Keratinocyte (primary cell): Measurements from ENCODE around the gene DTNBP1. TPM values are rescaled to one million over a fixed set of nuclear protein-coding genes. Genes with fewer than 3 reads are reported as not detected.

ENCODE experiments used
- DNase-seq: peaks from one replicate; pipeline ENCODE4 v3.0.0-alpha.2; 2011; ENCODE audit warnings: low read depth, missing footprints, low spot score
- FAIRE-seq: peaks from 2 replicates; lab custom pipeline; 2011; peaks lifted over from hg19 to GRCh38; lab: Jason Lieb, UNC
- H2AFZ ChIP-seq: 2 replicates; pipeline ENCODE4 v1.6.0; 2012; ENCODE audit warnings: low read length, control low read depth, inconsistent platforms; ENCODE audit not compliant: control insufficient read depth
- H3K27ac ChIP-seq: 2 replicates; pipeline ENCODE4 v1.5.1; 2011; ENCODE audit warnings: low read length; ENCODE audit not compliant: control insufficient read depth, insufficient read depth
- H3K27me3 ChIP-seq: 3 replicates; pipeline ENCODE4 v1.6.0; 2011; ENCODE audit warnings: low read length; ENCODE audit not compliant: control insufficient read depth, insufficient read depth; ENCODE audit errors: extremely low read depth
- H3K36me3 ChIP-seq, 2 experiments: 2 replicates in 1 of 2; 3 replicates in 1 of 2; pipeline ENCODE4 v1.5.1; 2011; ENCODE audit warnings: low read length in 2 of 2, mild to moderate bottlenecking in 1 of 2; ENCODE audit not compliant: control insufficient read depth in 2 of 2, insufficient read depth in 2 of 2; ENCODE audit errors: extremely low read depth in 1 of 2
- H3K4me1 ChIP-seq: 3 replicates; pipeline ENCODE4 v1.5.1; 2011; ENCODE audit warnings: low read length; ENCODE audit not compliant: control insufficient read depth, insufficient read depth; ENCODE audit errors: extremely low read depth
- H3K4me2 ChIP-seq: 3 replicates; pipeline ENCODE4 v1.6.0; 2011; ENCODE audit warnings: low read depth, low read length; ENCODE audit not compliant: control insufficient read depth, insufficient read depth; ENCODE audit errors: extremely low read depth
- H3K4me3 ChIP-seq, 3 experiments: fragments of 200-600 bp in 1 of 3; sonication (generic) in 1 of 3; 2 replicates in 2 of 3; 3 replicates in 1 of 3; pipeline ENCODE4 v1.5.1; 2011 to 2016; ENCODE audit warnings: low read length in 3 of 3, mild to moderate bottlenecking in 3 of 3, control low read depth in 2 of 3, inconsistent platforms in 1 of 3, low read depth in 1 of 3, mixed read lengths in 1 of 3, mixed run types in 1 of 3, moderate library complexity in 1 of 3; ENCODE audit not compliant: control insufficient read depth in 2 of 3, insufficient read depth in 2 of 3; ENCODE audit errors: extremely low read depth in 1 of 3
- H3K79me2 ChIP-seq: 2 replicates; pipeline ENCODE4 v1.6.0; 2012; ENCODE audit warnings: low read length; ENCODE audit not compliant: control insufficient read depth, insufficient read depth
- H3K9ac ChIP-seq: 3 replicates; pipeline ENCODE4 v1.6.0; 2011; ENCODE audit warnings: low read length; ENCODE audit not compliant: control insufficient read depth, insufficient read depth; ENCODE audit errors: extremely low read depth
- H3K9me1 ChIP-seq: 3 replicates; pipeline ENCODE4 v1.6.0; 2011; ENCODE audit warnings: low read length; ENCODE audit not compliant: control insufficient read depth, insufficient read depth; ENCODE audit errors: extremely low read depth
- H3K9me3 ChIP-seq: 2 replicates; pipeline ENCODE4 v1.5.1; 2012; ENCODE audit warnings: low read depth, low read length; ENCODE audit not compliant: control insufficient read depth
- H4K20me1 ChIP-seq: 3 replicates; pipeline ENCODE4 v1.6.0; 2011; ENCODE audit warnings: low read length; ENCODE audit not compliant: control insufficient read depth, insufficient read depth; ENCODE audit errors: extremely low read depth
- EZH2 ChIP-seq: IDR thresholded peaks from one replicate; pipeline ENCODE4 v1.6.1; 2012; ENCODE audit warnings: inconsistent platforms, mild to moderate bottlenecking, low read length, moderate library complexity
- dilution Hi-C: fragments of 300-500 bp; cut with MboI; formaldehyde crosslinking; loops from one replicate; pipeline ENCODE4 v1.7.0; 2020; ENCODE audit warnings: low sequenced_read_pairs; ENCODE audit not compliant: extremely low pct_ligation_motif_present
- polyA plus RNA-seq, 5 experiments: library from polyadenylated mRNA; depleted of rRNA in 3 of 5; stranded (reverse) in 3 of 5; stranded (forward) in 1 of 5; unstranded in 1 of 5; fragments of >200 nt; gene quantifications; 1 replicate in 1 of 5; 2 replicates in 3 of 5; 3 replicates in 1 of 5; pipeline versions ENCODE4 v1.2.1 to v1.2.3, GENCODE V29; 2011 to 2012; ENCODE audit warnings: missing spikeins in 2 of 5, low read depth in 1 of 5, low replicate concordance in 1 of 5
- TF ChIP-seq, protein P1 (sequence below), 3 experiments: IDR thresholded peaks in 1 of 3; conservative IDR thresholded peaks in 1 of 3; optimal IDR thresholded peaks in 1 of 3; 2 replicates in 2 of 3; 3 replicates in 1 of 3; pipeline versions ENCODE3 to v1.5.1; 2011; ENCODE audit warnings: low read length in 3 of 3, mild to moderate bottlenecking in 3 of 3, moderate library complexity in 2 of 3, control low read depth in 1 of 3, inconsistent platforms in 1 of 3; ENCODE audit not compliant: insufficient read depth in 2 of 3; ENCODE audit errors: extremely low read depth in 1 of 3

DTNBP1 gene
- polyA plus RNA-seq, 1 donor (not counting 4 experiments of a cell fraction or from before 2014, with no cell fraction given): 11.5 TPM

GRCh38 chr6:15574023-15574422 lies 88.8 kb downstream of the DTNBP1 start:
- Histone ChIP-seq H3K9ac (no peak overlapping the region), H3K36me3 (no peaks in the 10 kb centered on the region), H3K4me1 (no peaks in the 10 kb centered on the region), H3K4me2 (no peak overlapping the region), H3K79me2 (no peaks in the 10 kb centered on the region), H3K9me1 (no peaks in the 10 kb centered on the region), H3K4me3 (no peak overlapping the region), H4K20me1 (no peaks in the 10 kb centered on the region), H3K27ac (no peak overlapping the region), H3K27me3 (no peaks in the 10 kb centered on the region), H3K9me3 (no peaks in the 10 kb centered on the region), H2AFZ (no peak overlapping the region)
- no peak for DNase-seq
- dilution Hi-C loops: no loop called here
- FAIRE-seq: no peak
- no peak for TF ChIP-seq EZH2
- TF ChIP-seq, protein P1, sequence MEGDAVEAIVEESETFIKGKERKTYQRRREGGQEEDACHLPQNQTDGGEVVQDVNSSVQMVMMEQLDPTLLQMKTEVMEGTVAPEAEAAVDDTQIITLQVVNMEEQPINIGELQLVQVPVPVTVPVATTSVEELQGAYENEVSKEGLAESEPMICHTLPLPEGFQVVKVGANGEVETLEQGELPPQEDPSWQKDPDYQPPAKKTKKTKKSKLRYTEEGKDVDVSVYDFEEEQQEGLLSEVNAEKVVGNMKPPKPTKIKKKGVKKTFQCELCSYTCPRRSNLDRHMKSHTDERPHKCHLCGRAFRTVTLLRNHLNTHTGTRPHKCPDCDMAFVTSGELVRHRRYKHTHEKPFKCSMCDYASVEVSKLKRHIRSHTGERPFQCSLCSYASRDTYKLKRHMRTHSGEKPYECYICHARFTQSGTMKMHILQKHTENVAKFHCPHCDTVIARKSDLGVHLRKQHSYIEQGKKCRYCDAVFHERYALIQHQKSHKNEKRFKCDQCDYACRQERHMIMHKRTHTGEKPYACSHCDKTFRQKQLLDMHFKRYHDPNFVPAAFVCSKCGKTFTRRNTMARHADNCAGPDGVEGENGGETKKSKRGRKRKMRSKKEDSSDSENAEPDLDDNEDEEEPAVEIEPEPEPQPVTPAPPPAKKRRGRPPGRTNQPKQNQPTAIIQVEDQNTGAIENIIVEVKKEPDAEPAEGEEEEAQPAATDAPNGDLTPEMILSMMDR (optimal IDR thresholded peaks at IDR 0.05 in 1 of 3, IDR thresholded peaks at IDR 0.05 in 1 of 3, conservative IDR thresholded peaks at IDR 0.05 in 1 of 3; ENCODE audit: extremely low read depth in 1 of 3, insufficient read depth in 2 of 3, low read length in 3 of 3): no peak

DNA sequence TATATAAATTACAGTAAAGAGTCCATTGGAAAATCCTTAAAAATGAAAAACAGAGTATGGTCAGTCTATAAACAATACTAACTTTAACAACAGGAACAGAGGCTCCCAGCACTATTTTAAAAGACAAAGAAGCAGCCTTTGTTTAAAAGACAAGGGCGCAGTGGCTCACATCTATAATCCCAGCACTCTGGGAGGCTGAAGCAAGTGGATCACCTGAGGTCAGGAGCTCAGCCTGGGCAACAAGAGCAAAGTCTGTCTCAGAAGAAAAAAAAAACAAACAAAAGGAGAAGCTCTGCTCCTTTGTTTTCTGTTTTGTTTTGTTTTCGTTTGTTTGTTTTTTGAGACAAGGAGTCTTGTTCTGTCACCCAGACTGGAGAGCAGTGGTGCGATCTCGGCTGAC lies 89.4 kb downstream of the DTNBP1 start:
- H3K79me2 ChIP-seq: no peaks in the 10 kb centered on the region
- no peaks in the 10 kb centered on the region for H3K9me1 ChIP-seq
- no peaks in the 10 kb centered on the region for H3K4me1 ChIP-seq
- no peak for TF ChIP-seq EZH2
- TF ChIP-seq, protein P1 (optimal IDR thresholded peaks at IDR 0.05 in 1 of 3, IDR thresholded peaks at IDR 0.05 in 1 of 3, conservative IDR thresholded peaks at IDR 0.05 in 1 of 3; ENCODE audit: extremely low read depth in 1 of 3, insufficient read depth in 2 of 3, low read length in 3 of 3): no peak
- no peaks in the 10 kb centered on the region for H4K20me1 ChIP-seq
- dilution Hi-C loops: no loop called here
- no peak overlapping the region for H2AFZ ChIP-seq
- H3K9me3 ChIP-seq: no peaks in the 10 kb centered on the region
- H3K4me3 ChIP-seq: no peak overlapping the region
- no peaks in the 10 kb centered on the region for H3K27me3 ChIP-seq
- DNase-seq (no peak), FAIRE-seq (no peak)
- H3K9ac ChIP-seq: no peak overlapping the region
- no peak overlapping the region for H3K27ac ChIP-seq
- H3K36me3 ChIP-seq: no peaks in the 10 kb centered on the region
- no peak overlapping the region for H3K4me2 ChIP-seq
